HL-60 (cell line): ENCODE data around the gene NAA80.

Source experiments
- GABPA ChIP-seq: IDR thresholded peaks from 2 replicates; pipeline ENCODE4 v1.6.1; 2012; ENCODE audit warnings: low read depth
- POLR2AphosphoS5 ChIP-seq: IDR thresholded peaks from 2 replicates; pipeline ENCODE4 v1.6.1; 2012; ENCODE audit warnings: low read depth
- TF ChIP-seq, protein P1 (sequence below): IDR thresholded peaks from one replicate; pipeline ENCODE4 v1.5.1; 2011; ENCODE audit warnings: low read length, control low read depth, inconsistent platforms; ENCODE audit not compliant: insufficient read depth
- TF ChIP-seq, protein P2 (sequence below): IDR thresholded peaks from 2 replicates; pipeline ENCODE4 v1.6.1; 2012; ENCODE audit warnings: low read depth; ENCODE audit not compliant: insufficient replicate concordance

DNA sequence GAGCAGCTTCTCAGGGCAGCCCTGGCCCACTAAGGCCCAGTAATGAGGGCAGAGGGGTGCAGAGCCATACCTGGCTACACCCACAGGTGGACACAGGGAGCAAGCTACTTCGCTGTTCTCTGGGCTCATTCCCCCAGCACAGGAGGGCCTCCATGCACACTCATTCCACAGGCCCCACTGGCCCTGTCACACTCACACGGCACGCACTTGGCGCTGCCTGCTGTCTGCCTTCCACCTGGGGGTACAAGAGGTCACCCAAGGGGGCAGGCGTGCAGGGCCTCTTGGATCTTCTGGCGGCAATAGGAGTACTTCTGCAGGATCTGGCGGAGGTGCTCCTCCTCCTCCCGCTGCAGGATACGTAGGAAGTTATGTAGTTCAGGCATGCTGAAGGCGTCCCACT, 31.1 kb upstream of the NAA80 start:
- TF ChIP-seq, protein P1, sequence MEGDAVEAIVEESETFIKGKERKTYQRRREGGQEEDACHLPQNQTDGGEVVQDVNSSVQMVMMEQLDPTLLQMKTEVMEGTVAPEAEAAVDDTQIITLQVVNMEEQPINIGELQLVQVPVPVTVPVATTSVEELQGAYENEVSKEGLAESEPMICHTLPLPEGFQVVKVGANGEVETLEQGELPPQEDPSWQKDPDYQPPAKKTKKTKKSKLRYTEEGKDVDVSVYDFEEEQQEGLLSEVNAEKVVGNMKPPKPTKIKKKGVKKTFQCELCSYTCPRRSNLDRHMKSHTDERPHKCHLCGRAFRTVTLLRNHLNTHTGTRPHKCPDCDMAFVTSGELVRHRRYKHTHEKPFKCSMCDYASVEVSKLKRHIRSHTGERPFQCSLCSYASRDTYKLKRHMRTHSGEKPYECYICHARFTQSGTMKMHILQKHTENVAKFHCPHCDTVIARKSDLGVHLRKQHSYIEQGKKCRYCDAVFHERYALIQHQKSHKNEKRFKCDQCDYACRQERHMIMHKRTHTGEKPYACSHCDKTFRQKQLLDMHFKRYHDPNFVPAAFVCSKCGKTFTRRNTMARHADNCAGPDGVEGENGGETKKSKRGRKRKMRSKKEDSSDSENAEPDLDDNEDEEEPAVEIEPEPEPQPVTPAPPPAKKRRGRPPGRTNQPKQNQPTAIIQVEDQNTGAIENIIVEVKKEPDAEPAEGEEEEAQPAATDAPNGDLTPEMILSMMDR, result no peak
- TF ChIP-seq POLR2AphosphoS5 (no peak), GABPA (no peak)
- TF ChIP-seq, protein P2, sequence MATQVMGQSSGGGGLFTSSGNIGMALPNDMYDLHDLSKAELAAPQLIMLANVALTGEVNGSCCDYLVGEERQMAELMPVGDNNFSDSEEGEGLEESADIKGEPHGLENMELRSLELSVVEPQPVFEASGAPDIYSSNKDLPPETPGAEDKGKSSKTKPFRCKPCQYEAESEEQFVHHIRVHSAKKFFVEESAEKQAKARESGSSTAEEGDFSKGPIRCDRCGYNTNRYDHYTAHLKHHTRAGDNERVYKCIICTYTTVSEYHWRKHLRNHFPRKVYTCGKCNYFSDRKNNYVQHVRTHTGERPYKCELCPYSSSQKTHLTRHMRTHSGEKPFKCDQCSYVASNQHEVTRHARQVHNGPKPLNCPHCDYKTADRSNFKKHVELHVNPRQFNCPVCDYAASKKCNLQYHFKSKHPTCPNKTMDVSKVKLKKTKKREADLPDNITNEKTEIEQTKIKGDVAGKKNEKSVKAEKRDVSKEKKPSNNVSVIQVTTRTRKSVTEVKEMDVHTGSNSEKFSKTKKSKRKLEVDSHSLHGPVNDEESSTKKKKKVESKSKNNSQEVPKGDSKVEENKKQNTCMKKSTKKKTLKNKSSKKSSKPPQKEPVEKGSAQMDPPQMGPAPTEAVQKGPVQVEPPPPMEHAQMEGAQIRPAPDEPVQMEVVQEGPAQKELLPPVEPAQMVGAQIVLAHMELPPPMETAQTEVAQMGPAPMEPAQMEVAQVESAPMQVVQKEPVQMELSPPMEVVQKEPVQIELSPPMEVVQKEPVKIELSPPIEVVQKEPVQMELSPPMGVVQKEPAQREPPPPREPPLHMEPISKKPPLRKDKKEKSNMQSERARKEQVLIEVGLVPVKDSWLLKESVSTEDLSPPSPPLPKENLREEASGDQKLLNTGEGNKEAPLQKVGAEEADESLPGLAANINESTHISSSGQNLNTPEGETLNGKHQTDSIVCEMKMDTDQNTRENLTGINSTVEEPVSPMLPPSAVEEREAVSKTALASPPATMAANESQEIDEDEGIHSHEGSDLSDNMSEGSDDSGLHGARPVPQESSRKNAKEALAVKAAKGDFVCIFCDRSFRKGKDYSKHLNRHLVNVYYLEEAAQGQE, result no peak
